Measurements from ENCODE around the gene DEFB123.
"Not testable (repeated sequence)": the region's sequence is repeated elsewhere in the genome, so short reads cannot be mapped to it uniquely, and the experiment has no call there.

DEFB123 gene, protein sequence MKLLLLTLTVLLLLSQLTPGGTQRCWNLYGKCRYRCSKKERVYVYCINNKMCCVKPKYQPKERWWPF

GRCh38 chr20:31440012-31440659 lies at the start of gene DEFB123:
TSS of gene DEFB123 (plus strand) at chr20:31440632. CDS start at chr20:31440699, 67 bp downstream.
- DNase-seq: no peak

GRCh38 chr20:31392836-31393235 lies 47.6 kb upstream of the DEFB123 start:
- DNase-seq: no peak

DNA sequence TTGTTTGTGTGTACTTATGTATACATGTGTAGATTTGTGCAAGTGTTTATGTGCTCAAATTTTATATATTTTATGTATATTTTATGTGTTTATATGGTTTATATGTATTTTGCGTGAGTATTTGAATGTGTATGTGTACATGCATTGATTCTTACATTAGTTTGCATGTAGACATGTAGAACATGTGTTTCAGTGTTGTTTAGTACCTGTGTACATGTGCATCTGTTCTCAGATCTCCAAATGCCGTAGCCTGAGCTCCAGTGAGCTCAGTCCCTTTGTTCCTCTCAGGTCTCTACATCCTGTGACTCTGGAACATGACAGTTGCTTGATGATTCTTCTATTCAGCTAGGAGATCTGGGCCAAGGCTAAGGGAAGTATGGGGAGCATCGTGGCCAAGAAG lies 45.5 kb upstream of the DEFB123 start:
- DNase-seq: no peak

DNA sequence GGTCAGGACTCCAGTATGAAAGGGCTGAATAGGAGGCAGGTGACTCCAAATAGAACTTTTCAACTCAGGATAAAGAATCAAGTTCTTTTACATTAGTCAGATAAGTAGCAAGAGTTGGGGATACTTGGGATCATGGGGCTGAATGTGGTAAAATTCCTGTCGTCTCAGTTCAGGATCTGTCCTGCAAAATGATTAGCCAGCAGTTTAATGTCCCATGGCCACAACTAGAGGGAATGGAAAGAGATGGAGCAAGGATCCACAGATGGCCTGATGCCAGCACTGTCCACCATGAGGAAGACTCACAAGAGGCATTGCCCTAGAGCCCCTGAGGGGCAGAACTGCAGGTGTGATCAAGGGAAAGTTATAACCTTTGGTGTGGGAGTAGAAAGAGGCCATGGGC lies 36.5 kb upstream of the DEFB123 start:
- no peak for DNase-seq

- no peak for DNase-seq
Observed at GRCh38 chr20:31406115-31406514, 34.3 kb upstream of the DEFB123 start, which contains the start of gene DEFB121. TSS of gene DEFB121 (minus strand) at chr20:31406215. CDS start at chr20:31406152, 63 bp downstream.

- DNase-seq: no peak
Observed at GRCh38 chr20:31410011-31410410, 30.4 kb upstream of the DEFB123 start.

DNA sequence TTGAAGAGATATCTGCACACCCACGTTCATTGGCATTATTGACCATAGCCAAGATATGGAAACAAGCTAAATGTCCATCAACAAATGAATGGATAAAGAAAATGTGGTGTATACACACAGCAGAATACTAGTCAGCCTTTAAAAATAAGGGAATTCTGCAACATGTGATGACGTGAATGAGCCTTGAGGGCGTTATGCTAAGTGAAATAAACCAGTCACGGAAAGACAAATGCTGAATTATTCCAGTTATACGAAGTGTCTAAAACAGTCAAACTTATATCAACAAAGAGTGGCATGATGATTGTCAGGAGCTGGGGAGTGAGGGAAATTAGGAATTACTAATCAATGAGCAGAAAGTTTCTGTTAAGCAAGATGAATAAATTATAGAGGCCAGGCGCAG lies 26.1 kb upstream of the DEFB123 start:
- no peak for DNase-seq

DNA sequence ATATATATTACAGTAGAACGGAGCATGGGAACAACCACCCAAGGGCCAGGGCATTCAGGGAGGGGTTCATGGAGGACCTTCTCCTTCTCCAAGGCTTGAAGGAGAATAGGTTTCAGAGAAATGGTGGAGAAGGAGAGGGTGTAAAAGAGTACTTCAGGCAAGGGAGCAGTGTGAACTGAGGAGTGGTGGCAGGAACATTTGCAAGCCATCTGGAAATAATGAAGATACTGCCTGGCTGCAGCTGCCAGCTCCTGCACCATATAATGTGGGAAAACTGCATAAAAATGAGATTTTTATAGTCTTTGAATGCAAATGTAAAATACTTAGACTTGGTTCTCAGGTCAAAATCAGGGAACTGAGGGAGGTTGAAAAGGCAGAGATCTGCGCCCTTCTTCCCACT lies 24.8 kb upstream of the DEFB123 start:
- DNase-seq: no peak

DNA sequence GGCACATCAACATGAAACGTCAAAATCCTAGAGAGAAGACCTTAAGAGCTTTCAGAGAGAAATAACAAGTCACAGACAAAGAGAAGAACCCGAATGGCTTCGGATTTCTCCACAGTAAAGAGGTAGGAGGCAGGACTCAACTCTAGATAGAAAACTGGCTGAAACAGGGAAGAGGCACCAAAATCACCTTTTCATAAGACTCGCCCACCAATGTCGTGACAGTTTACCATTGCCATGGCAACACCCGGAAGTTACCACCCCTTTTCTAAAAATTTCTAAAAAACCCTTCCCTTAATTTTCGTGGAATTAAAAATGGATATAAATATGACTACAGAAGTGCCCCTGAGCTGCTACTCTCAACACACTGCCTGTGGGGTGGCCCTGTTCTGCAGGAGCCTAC lies 22.1 kb upstream of the DEFB123 start:
- no peak for DNase-seq

DNA sequence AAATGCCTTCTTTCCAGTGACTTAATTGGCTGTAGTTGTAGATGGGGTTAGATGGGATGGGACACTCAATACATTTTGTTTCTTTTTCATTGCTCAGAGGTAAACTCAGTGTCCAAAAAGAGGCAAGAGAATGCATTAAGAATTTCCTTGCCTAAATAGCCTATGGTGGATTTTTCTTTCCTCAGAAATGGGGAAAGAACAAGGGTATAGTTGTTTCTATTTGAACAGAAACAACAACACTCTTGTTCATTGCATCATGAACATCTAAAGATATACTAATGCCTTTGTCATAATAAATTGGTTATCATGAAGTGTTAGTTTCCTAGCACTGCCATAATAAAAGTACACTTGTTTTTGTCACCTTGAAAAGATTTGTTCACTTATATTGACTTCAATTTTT lies 14.6 kb upstream of the DEFB123 start:
- DNase-seq: no peak

DNA sequence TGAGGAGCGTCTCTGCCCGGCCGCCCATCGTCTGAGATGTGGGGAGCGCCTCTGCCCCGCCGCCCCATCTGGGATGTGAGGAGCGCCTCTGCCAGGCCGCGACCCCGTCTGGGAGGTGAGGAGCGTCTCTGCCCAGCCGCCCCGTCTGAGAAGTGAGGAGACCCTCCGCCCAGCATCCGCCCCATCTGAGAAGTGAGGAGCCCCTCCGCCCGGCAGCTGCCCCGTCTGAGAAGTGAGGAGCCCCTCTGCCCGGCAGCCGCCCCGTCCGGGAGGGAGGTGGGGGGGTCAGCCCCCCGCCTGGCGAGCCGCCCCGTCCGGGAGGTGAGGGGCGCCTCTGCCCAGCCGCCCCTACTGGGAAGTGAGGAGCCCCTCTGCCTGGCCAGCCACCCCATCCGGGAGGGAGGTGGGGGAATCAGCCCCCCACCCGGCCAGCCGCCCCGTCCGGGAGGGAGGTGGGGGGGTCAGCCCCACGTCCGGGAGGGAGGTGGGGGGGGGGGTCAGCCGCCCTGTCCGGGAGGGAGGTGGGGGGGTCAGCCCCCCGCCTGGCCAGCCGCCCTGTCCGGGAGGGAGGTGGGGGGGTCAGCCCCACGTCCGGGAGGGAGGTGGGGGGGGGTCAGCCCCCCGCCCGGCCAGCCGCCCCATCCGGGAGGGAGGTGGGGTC lies 13.4 kb upstream of the DEFB123 start:
- DNase-seq: not testable (repeated sequence)

DNA sequence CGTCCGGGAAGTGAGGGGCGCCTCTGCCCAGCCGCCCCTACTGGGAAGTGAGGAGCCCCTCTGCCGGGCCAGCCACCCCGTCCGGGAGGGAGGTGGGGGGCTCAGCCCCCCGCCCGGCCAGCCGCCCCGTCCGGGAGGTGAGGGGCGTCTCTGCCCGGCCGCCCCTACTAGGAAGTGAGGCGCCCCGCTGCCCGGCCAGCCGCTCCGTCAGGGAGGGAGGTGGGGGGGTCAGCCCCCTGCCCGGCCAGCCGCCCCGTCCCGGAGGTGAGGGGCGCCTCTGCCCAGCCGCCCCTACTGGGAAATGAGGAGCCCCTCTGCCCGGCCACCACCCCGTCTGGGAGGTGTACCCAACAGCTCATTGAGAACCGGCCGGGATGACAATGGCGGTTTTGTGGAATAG lies 12.9 kb upstream of the DEFB123 start:
- not testable (repeated sequence) for DNase-seq

DNA sequence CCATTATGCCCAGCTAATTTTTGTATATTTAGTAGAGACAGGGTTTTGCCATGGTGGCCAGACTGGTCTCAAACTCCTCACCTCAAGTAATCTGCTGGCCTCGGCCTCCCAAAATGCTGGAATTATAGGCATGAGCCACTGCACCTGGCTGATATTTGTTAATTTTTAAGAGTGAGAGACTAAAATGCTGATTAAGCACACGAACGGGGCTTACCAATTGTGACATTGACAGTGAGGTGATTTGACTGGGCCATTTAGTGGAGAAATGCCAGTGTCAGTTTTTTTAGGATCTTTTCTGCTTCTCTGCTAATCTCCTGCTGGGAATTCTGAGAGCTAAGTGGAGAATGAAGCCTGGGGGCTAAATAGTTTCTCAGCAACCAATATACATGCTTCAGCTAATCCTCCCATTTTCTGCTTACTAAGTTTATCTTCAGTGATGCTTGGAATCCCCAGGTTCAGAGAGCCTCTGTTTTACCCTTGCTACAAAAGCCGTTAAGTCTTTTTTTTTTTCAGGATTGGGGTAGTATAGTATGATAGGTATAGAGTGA lies 9.8 kb upstream of the DEFB123 start:
- no peak for DNase-seq

DNA sequence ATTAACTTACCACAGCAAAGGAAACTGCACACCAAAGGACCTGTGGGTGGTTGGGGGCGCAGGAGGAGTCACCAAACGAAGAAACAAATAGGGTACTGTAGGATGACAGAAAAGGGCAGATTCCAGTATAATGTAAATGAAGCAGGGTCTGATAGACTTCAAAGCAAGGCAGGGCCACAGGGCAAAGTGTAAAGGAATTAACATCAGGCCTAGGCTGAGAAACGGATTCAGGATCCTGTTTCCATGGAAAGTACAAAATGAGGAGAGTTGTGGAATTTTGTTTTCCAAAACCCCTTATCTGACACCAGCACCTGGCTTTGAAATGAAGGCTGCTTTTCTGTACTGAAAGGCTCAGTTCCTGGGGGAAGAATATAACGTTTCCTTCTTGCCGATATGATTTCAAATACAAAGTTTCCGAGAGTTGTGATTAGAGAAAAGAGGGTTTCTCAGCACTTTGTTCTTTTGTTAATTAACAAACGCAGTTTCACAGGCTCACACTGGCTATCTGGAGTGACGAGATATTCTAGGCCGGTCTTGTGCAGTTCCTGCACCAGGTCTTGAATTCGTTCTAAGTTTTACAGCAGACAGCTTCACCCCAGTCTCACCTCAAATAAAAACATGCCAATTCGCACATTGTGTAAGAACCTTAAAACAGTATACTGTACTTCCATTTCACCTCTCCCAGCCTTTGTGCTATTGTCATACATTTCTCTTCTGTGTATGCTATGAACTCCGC lies 5.8 kb downstream of the DEFB123 start:
- DNase-seq: no peak

GRCh38 chr20:31449511-31450414 lies 9.3 kb downstream of the DEFB123 start:
- no peak for DNase-seq

DNA sequence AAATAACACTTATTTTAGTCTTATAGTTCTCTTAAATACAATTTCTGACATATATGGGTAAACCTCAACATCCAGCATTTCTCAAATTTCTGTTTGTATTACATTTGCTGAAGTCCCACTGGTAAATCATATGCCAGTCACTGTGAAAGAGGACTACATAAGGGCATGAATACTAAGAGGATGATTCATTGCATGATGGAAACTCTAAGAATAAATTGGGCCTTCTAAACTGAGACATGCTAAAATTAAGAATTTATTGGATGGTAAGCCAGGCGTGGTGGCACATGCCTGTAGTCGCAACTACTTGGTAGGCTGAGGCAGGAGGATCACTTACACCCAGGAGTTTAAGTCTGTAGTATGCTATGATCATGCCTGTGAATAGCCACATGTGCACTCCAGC lies 12.1 kb downstream of the DEFB123 start:
- no peak for DNase-seq

DNA sequence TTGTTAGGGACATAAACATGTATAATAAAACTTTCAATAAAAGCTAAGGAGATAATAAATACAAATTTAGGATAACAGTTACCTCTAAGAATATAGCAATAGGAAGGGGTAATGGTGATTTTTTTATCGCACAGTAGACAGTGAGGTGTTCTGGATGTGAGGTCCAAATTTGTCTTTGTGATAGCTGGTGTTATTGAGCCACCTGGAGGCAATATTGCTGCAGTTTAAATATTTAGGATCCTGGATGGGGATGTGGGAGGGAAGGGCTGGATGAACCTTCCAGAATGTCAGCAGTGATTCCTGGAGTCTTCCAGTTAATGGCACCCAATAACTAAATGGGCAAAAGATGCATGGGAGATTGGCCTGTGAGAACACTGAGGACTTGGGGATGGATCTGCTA lies 13.9 kb downstream of the DEFB123 start:
- no peak for DNase-seq

DNA sequence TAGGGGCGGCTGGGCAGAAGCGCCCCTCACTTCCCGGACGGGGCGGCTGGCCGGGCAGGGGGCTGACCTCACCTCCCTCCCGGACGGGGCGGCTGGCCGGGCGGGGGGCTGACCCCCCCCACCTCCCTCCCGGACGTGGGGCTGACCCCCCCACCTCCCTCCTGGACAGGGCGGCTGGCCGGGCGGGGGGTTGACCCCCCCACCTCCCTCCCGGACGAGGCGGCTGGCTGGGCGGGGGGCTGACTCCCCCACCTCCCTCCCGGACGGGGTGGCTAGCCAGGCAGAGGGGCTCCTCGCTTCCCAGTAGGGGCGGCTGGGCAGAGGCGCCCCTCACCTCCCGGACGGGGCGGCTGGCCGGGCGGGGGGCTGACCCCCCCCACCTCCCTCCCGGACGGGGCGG lies 30.5 kb downstream of the DEFB123 start:
- not testable (repeated sequence) for DNase-seq

DNA sequence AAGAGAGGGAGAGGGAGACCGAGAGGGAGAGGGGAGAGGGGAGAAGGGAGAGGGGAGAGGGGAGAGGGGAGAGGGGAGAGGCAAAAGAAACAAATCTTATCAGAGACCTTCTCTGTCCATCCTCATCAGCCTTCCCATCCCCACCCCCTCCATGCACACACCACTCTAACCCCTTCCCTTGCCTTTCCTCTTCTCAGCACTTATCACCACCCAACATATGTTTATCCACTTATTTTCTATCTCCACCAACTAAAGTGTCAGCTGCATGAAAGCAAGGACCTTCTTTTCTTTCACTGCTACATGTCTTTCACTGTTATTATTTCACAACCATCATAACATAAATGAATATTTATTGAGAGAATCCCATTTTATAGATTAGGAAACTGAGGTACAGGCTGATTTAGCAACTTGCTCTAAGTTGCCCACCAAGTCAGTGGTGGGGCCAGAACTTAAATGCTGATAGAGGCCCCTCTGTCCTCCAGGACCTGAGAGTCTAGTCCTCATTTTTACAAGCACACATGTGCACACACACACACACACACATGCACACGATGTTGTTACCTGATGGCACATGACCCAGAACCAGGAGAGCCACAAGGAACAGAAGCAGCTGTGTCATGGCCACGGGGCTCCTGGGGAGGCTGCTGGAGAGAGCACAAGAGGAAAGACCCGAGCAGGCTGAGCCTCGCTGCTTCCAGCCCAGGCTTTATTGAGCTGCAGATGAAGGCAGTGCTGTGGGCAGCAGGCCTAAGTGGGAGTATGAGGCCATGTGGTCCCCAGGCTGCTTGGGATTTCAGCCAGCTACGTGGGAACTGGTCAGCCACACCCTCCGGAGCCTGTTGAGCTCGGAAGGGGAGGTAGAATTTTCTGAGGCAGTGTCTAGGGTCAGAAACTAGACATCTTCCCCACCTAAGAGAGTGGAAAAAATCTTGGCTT lies 32.2 kb downstream of the DEFB123 start:
- no peak for DNase-seq

GRCh38 chr20:31473331-31474096 lies 33.1 kb downstream of the DEFB123 start:
- no peak for DNase-seq

DNA sequence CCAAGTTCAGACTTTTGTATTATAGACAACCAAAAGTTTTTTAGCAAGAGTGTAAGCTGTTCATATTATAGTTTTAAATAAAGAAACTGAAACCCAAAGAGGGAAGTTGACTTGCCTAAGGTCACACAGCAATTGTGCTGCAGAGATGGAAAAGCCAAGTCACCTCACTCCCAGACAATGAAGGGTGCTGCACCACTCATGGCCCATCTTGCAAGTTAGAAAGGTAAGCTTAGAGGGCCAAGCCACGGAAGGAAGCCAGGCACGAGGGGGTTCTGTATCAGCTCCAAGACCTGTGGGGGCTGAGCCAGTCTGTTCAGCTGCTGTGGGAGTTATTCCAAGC lies 33.6 kb downstream of the DEFB123 start:
- no peak for DNase-seq
